Middle frontal gyrus (tissue), 1 donor: ENCODE data around the gene PIH1D1.

Source experiments
- DNase-seq: peaks from one replicate; pipeline ENCODE4 v3.0.0-alpha.2; 2015; ENCODE audit warnings: low spot score; ENCODE audit errors: extremely low spot score

The PIH1D1 gene

DNA sequence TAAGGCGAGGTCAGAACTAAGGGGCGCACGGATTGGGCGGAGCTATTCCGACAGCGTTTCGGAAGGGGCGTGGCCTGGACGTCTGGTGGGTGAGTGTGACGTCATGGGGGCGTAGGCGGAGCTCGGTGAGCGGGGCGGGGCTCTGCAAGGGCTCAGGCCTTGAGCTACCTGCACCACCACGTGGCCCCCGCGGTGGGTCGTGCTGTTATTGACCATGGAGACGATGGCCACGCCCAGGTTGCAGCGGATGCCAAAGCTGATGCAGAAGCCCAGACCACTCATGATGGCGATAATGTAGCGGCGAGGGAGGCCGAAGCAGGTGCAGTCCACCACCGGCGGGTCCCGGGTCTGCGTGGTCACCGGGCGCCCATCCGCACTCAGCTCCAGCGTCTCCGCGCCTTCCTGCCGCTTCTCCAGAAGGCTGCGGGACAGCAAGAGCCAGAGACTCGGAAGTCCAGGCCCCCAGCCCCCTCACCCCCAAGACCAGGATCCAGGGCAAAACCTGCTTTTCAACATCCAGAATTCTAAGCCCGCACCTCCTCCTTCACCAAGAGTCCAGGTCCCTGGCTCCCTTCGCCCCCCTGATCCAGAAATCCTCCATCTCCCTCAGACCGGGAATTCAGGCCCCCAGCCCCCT, 15.1 kb downstream of the PIH1D1 start:
- no peak for DNase-seq

DNA sequence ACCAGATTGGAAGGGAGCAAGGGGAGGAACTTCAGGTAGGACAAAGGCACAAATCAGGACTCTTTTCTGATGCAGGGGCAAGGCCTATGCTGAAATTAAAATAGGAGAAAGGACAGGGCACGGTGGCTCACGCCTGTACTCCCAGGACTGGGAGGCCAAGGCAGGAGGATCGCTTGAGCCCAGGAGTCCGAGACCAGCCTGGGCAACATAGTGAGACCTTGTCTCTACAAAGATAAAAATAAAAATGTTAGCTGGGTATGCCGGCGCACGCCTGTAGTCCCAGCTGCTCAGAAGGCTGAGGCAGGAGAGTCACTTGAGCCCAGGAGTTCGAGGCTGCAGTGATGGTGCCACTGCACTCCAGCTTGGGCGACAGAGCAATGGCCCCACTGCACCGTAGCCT, 15.9 kb downstream of the PIH1D1 start:
- DNase-seq: no peak

DNA sequence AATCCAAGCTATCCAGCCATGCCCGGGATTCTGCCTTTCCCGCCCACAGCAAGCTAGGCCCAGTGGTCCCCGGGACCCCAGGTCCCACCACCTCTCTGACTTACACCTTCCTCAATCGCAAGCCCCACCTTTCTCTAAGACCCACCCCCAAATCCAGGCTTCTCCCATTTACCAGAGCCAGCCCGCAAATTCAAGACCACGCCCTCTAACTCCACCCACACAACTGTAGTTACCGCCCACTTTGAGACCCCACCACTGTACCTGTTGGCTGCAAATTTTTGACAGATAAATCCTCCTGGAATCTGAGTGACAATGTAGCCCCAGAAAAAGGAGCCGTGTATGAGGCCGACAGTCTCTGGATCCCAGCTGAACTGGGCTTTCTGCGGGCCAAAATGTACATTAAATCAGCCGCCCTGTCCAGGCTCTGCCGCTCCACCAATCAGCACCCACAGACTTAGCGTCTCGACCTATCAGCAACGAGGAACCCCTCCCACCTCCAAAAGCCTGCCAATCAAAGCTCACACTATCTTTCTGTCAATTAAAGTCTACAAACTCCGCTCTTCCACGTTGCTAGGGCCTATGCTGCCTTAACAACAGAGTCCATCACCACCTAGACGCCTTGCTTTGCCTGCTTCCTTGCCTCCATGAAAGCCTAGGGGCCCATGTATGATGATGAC, 16.6 kb downstream of the PIH1D1 start:
- DNase-seq: no peak

DNA sequence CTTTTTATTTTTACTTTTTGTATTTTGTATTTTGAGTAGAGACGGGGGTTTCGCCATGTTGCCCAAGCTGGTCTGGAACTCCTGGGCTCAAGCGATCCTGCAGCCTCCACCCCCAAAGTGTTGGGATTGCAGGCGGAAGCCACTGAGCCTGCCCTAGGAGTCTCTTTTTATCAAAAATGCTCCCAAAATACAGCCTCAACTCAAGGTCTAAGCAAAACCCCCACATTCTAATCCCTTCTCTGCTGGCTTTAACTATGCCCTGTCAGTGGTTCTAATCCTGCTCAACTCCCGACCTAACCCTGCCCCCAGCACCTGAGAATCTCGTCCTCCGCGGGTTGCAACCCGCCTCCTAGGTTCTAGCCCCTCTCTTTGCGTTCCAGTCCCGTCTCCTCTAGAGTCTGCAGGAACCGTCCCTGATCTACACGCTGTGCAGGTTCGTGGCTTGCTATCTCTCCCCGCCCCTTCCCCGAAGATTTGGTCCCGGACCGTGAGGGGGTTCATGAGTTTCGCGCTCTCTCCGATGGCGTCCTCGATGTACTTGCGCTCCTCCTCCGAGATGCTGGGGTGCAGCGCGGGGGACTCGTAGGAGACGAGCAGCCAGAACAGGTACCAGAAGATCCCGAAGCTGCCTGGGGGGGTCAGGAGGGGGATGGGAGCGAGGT, 18.2 kb downstream of the PIH1D1 start:
- DNase-seq: no peak

DNA sequence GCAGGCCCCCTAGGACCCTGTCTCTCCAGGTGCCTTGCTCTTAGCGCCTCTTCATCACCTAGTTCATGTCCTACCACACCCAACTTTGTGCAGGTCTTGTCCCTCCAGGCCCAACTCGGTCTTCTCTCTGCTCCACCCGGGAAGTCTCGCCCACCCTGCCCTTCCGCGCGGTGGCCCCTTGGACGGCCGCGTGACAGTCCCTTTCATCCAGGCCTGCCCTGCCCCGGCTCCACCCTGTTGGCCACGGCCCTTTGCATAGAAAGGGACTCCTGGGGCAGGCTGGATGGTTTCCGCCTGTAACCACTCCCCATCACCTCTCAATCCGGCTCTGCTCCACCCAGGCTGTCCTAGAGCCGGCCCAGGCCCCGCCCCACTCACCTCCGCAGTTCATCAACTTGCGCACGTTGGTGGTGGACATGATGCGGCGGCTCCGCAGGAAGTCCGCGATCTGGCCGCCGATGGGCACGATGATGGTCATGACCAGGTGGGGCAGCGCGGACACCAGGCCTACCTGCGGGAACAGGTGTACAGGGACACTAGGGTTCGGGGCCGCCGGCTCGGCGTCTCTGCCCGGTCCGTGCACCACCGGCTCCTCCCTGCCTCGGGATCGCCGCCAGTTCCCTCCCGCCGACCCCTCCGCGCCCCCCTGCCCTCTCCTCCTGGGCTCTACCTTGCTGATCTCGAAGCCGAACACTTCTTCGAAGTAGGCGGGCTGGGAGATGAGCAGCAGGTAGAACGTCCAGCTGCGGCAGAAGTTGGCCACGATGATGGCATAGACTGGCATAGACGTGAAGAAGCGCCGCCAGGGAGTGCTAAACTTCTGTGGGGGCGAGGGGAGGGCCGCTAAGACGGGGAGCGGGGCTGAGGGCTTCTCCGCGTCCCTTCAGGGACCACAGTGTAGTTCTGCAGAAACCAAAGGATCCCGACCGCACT, 19.2 kb downstream of the PIH1D1 start:
- no peak for DNase-seq

DNA sequence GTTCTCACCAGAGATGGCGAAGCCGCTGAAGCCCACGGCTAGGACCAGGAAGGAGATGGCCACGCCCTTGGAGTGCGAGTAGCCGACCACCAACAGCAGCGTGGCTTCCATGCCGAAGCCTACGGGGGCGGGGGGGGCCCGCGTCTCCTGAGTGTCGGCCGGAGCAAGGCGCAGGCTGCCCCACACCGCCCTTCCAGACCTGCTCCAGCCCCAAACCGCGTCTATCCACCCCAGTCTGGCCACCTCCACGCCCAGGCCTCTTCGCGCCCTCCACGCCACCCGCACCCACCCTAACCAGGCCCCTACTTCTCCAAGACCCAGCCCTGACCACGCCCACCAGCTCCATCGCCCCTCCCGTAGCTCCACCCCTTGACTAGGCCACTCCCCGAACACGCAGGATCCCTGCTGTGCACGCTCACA, 20.3 kb downstream of the PIH1D1 start:
- DNase-seq: no peak

DNA sequence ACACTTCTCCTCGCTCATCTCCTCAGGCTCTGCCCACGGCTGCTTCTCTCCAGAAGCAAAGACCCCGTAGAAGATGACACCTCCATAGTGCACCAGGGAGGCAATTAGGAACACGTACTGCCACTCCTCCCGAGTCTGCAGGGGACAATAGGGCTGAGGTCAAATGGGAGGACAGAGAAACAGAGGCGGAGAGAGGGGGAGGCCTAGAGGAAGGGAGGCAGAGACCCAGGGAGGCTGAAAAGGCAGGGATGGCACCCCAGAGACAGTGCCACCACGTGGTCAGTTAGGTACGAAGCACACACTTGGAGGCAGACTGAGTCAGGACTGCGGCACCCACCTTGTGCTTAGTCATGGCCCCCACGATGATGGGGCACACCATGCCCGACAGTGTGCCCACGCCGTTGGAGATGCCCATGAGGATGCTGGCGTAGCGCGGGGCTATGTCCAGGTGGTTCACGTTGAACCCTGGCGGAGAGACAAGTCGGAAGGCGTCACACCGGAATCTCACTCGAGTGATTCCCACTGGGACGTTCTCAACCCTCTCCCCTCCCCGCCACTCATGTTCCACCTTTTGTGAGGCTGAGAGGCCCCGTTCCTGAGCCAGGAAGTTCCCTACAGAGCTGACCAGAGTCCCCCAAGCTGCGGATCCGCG, 20.8 kb downstream of the PIH1D1 start:
- DNase-seq: no peak

DNA sequence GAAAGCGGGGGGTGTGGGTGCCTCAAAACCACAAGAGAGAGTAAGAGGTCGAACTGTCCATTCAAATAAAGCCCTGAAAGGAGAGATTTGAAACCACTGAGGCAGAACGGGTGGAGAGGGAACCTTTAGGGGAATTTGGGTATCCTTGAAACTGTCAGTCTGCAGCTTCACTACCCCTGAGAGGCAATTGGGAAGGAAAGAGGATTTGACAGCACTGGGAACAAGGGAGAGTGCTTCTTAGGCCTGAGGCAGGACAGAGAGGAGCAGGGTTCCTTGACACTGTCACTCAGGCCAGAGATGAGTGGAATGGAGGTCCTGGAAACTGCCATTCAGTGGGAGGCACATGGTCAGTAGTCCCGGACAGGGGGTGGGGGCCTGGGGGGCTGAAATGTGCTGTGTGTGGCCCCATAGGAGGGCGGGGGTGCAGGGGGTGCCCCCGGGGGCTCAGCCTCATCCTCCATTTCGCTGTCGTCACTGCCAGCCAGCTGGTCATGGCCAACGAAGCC, 21.4 kb downstream of the PIH1D1 start:
- DNase-seq: no peak

DNA sequence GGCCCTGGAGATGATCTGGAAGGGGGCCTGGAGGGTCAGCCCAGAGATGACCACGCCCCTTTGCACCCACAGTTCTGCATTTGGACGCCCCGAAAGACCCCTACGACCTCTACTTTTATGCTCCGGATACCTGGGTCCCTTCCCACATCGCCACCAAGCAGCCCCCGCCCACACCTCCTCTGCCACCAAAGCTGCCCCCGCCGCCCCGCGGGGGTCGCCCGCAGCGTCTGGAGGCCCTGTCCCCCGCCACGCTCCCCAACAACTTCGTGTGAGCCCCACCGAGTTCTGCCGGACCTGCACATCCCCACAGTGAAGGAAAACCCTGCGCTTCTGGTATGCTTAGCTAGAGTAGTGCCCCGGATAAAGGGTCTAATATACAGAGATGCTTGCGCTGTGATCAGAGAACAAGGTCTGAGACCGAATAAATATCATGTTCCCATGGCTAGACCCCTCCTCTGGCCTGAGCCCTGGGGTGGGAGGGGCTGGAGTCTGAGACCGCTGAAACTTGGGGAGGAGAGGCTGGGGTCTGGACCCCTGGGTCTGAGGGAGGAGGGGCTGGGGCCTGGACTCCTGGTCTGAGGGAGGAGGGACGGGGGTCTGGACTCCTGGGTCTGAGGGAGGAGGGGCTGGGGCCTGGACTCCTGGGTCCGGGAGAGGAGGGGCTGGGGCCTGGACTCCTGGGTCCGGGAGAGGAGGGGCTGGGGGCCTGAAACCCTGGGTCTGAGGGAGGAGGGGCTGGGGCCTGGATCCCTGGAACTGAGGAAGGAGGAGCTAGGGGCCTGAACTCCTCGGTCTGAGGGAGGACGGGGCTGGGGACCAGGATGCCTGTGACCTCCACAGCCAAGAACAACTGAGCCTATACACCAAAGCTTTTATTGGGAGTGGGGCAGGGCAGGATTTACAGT, 22.8 kb downstream of the PIH1D1 start:
- DNase-seq: no peak

DNA sequence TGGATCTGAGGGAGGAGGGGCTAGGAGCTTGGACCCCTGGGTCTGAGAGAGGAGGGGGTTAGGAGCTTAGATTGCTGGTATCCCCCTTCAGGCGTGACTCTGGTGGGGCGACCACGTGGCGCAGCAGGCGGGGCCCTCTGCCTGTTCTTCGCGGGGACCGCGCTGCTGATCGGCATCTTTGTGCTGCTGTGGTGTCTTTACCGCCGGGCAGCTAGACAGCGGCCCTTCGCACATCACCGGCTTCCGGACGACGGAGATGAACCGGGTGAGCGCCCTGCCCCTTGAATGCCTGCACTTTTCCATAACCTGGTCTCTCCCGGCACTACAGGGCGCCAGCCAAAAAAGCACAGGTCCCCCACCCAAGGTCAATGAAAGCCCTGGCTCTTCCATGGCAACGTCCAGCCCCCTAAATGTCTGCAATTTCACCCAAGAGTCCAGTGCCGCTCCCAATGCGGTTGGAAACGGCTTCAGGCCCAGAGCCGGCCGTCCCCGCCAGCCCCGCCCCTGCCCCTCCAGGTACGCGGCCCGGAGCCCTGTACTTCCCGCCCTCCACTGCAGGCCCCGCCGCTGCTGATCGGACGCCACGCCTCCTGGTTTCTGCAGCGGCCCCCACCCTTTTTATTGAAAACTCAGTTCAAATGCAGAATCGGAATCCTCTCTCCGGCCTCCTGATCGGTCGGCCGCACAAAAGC, 23.6 kb downstream of the PIH1D1 start:
- DNase-seq: no peak

DNA sequence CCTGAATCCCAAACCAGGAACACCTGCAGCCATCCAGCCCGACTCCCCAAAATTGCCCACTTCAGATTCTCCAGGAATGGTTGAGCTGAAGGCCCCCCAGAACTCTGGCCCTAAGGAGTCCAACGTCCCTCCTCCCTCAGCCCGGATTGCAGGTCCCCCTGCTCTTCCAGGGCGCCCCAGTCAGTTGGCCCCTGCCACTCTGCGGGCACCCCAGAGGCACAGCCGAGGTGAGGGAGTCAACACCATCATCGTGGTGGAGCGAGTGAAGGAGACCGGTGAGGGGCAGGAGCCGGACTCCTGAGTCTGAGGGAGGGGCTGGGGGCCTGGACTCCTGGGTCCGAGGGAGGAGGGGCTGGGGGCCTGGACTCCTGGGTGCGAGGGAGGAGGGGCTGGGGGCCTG, 24.3 kb downstream of the PIH1D1 start:
- no peak for DNase-seq

DNA sequence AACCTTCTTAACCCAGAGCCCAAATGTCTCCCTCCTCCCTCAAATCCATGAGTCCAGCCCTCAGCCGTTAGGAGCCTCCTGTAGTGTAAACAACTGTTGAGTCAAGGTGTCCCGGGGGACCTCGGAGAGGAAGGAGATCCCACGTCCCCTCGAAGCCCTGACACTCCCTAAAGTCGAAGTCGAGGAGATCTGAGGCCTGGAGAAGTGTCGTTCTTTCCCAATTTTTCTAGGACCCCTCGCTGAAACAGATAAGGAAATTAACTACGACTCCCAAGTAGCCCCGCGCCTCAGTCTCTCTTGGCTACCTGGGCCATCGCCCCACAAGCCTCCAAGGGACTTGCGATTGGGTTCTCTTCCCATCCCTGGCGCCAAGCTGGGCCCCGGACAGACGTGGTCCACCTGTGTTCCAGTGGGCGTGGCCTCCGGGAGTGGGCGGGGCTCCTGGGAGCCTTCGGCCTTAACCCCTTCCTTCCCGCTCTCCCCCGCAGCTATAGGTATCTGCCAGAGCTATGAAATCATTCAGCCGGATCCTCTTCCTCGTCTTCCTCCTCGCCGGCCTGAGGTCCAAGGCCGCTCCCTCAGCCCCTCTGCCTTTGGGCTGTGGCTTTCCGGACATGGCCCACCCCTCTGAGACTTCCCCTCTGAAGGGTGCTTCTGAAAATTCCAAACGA, 25.6 kb downstream of the PIH1D1 start:
- DNase-seq: no peak

DNA sequence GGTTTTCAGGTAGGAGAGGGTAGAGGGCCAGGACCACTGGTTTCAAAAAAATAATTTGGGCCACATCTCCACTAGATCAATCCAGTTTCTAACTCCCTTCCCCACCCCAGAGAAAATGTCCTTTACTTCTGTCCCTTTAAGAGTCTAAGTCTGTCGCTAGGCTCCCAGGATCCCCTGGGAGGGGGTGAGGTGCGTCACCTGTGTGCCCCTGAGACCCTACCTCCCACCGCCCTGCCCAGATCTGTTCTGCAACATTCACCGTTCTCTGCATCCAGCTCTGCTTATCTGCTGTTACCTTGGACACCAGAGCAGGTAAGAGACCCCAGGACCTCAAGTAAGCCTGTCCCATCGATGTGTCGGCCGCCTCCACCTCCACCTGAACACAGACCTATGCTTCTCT, 26.4 kb downstream of the PIH1D1 start, which contains the start of gene GFY:
TSS of gene GFY (plus strand) at position 211 of the 400 bp plus-strand sequence. CDS start 1,043 bp downstream, outside the sequence.
- no peak for DNase-seq

DNA sequence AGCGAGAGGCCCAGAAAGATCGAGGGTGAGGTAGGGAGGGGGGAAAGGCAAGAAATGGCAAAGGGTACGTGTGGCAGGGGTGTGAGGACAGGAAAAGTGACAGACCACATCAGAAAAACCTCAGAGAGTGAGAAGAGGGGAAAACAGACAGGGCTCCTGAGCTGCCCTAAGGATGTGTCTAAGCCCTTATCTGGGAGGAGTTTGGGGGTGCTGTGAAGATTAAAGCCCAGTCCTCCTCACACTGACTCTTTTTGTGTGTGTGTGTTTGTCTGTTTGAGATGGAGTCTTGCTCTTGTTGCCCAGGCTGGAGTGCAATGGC, 27.7 kb downstream of the PIH1D1 start:
- no peak for DNase-seq

DNA sequence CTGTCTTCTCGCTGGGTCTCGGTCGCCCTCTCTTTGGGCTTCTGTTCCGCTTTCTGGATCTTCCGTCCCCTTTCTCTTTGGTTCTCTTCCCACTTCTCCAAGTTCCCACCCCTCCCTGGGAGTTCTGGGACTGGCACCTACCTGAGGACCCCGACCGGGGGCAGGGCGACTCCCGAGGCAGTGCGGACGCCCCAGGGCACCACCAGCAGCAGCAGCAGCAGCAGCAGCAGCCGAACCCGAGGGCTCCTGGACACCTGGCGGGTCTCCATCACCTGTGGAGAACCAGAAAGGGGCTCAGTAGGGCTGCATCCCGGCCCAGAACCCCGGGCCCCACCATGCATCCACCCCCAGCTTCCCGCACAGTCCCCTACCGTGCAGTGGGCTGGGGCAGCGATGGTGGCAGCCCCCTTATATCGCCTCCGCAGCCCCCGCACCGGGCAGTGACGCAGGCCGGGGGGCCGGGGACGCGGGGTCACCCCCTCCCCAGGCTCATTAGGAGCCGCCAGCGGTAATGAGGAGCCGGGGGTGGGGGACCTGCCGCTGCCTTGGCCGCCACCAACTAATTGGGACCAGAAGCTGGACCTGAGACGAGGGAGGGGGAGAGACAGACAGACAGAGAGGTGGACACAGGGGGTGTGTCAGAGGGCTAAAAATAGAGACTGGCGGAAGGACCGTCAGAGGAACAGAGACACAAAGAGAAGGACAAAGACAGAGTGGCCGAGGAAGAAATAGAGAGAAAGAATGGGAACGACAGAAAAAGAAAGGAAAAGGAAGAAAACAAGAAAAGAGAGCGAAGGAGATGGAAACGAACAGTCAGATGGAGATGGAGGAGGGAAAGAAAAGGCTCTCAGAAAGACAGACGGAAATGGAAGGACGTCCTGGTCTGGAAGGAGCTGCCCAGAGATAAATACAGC, 28.3 kb downstream of the PIH1D1 start, which contains the start of gene PTH2:
TSS of gene PTH2 (minus strand) at position 371 of the 914 bp plus-strand sequence. CDS start at position 269, 102 bp downstream.
- no peak for DNase-seq

DNA sequence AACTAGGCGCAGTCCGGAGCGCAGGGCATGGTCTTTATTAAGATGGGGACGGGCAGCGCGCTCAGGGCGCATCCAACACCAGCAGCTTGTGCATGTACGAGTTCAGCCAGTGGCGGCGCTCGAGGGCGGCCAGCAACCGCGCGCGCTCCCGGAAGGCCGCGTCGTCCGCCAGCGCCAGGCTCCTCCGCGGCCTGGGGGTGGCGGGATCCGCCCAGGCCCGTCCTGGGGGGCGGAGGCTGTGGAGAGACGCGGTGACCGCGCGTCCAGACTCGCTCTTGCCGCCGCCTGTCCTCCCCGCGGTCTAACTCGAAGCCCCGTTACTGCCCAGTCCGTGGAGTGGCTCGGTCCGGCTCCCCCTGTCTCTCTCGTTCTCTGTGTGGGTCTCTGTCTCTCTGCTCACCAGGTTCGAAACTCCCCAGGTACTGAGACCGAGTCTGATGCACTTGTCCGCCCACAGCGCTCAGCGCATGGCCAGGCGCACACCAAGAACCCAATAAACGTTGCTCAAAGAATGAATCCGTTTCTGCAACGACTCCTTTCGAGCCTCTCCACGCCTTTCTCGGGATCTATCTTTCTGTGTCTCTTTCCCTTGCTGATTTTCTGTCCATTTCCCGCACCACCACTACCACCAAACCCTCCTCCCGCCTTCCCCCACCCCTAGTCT, 29.1 kb downstream of the PIH1D1 start:
- DNase-seq: no peak

DNA sequence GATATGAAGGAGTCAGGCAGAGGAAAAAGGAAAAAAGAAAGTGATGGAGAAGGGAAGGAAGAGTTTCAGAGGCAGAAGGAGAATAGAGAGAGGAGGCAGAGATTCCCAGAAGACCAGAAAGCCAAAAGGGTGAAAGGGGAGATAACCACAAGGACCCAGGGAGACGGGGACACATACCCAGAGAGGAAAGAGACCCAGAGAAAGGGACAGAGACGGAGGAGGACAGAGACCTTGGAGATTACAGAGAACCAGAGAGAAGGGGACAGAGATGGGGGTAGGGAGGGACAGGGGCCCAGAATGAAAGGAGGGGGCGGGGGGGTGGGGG, 29.8 kb downstream of the PIH1D1 start:
- DNase-seq: no peak
